ENCODE results near the gene KNDC1. TPM values are rescaled to one million over a fixed set of nuclear protein-coding genes. Genes with fewer than 3 reads are reported as not detected.

The KNDC1 gene
- total and polyA plus RNA-seq, 2 experiments from 2014 or later, result 1.8 to 16.0 TPM

DNA sequence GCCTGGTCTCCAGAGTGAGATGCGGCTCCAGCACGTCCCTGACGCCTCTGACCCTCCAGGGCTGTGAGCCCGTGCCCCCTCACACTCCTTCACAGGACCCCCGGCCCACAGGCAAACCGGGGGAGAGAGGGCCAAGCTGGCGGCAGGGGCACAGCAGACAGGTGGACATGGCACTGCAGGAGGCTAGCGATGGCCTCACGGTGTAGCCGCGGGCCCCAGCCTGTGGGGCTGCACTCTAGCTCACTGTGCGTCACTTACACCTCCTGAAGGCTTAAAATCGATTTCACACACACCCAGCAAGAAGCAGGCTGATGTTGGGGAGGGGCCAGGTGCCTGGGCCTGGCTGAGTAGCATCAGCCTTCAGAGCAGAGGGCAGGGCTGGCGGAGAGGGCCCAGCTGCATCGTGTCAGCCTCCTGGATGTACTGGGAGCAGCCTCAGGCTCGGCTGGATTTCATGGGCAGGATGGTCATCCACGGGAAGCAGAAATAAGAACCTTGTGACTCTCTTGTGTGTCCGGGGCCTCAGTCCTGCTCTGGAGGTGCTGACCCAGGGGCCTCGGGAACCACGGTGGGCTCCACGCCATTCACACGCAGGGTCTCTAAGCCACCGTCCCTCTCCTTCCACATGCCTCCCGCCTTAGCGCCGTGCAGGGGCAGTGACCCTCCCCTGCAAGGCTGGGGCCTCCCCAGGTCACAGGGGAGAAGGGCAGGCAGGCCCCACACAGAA, 19.4 kb upstream of the KNDC1 start (continued):
- TF ChIP-seq REST (IDR thresholded peaks at IDR 0.05; ENCODE audit: unreplicated experiment) (no peak), EZH2 (IDR thresholded peaks at IDR 0.05; ENCODE audit: low read depth, unreplicated experiment) (no peak)
- TF ChIP-seq, protein P1, sequence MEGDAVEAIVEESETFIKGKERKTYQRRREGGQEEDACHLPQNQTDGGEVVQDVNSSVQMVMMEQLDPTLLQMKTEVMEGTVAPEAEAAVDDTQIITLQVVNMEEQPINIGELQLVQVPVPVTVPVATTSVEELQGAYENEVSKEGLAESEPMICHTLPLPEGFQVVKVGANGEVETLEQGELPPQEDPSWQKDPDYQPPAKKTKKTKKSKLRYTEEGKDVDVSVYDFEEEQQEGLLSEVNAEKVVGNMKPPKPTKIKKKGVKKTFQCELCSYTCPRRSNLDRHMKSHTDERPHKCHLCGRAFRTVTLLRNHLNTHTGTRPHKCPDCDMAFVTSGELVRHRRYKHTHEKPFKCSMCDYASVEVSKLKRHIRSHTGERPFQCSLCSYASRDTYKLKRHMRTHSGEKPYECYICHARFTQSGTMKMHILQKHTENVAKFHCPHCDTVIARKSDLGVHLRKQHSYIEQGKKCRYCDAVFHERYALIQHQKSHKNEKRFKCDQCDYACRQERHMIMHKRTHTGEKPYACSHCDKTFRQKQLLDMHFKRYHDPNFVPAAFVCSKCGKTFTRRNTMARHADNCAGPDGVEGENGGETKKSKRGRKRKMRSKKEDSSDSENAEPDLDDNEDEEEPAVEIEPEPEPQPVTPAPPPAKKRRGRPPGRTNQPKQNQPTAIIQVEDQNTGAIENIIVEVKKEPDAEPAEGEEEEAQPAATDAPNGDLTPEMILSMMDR (conservative IDR thresholded peaks at IDR 0.05; ENCODE audit: low read depth in 2 of 2), result no peak

DNA sequence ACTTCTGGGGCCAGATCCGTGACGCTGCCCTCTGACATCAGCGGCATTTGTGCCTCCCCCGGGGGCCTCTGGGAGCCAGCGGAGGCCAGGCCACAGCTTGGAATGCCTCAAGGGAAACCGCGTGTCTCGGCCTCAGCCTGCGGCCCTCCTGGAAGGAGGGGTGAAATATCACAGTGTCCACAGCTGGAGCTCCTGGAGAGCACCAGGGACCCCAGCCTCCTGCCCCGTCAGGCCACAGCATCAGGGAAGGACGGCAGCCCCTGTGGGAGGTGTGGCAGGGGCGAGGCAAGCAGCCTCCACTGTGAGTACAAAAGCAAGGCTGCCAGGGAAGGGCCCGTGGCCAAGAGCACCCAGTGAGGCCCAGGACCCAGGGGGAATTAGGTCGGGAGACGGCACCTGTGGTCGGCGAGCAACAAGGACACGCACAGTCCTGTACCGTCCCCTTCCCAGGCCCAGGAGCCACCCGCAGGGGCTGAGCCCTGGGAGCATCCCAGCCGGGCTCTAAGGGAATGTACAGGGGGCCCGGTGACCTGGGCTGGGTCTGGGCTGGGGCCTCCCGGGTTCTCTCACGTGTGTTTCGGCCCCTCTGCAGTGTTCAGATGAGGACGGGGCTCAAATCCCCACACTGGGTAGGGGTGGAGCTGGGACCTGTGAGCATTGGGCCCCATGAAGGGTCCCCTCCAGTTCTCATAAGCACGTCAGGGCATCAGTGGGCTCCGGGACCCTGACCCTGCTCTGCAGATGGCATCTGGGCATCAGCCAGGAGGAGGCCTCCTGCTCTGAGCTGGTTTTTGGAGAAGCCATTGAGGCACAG, 18.7 kb upstream of the KNDC1 start:
- no peaks in the 10 kb centered on the region for H3K79me2 ChIP-seq (replicated peaks; ENCODE audit: insufficient read depth)
- DNase-seq (ENCODE audit: low spot score), result no peak
- H3K36me3 ChIP-seq (ENCODE audit: insufficient read depth), result no peaks in the 10 kb centered on the region
- no peak overlapping the region for H3K4me3 Mint-ChIP-seq
- H3K4me1 ChIP-seq (ENCODE audit: insufficient read depth), result peaks cover 19% of the 10 kb centered on the region; the same call in 1 of the 2 replicates
- H3F3A ChIP-seq (replicated peaks; ENCODE audit: low read depth), result no peaks in the 10 kb centered on the region; the same call in 1 of the 2 replicates
- no peak overlapping the region for H3K4me2 ChIP-seq
- no peak overlapping the region for H3K27ac Mint-ChIP-seq
- H3K27ac ChIP-seq (ENCODE audit: low read depth), result no peak overlapping the region
- no peaks in the 10 kb centered on the region for H3K9me2 ChIP-seq (ENCODE audit: insufficient read depth)
- ATAC-seq, result no peak
- H3K4me1 Mint-ChIP-seq, result peaks cover 17% of the 10 kb centered on the region
- H4K20me1 ChIP-seq (replicated peaks; ENCODE audit: insufficient read depth), result no peaks in the 10 kb centered on the region
- H2AFZ ChIP-seq, result no peak overlapping the region
- no peaks in the 10 kb centered on the region for H3K36me3 Mint-ChIP-seq (ENCODE audit: low read depth)
- H3K27me3 ChIP-seq (ENCODE audit: insufficient read depth), result no peaks in the 10 kb centered on the region
- H3K27me3 Mint-ChIP-seq (ENCODE audit: insufficient read depth, low read depth, poor library complexity), result peaks cover 5% of the 10 kb centered on the region
- no peaks in the 10 kb centered on the region for H3K9me3 Mint-ChIP-seq
- H3K4me3 ChIP-seq, result no peak overlapping the region
- TF ChIP-seq STAT1 (IDR thresholded peaks at IDR 0.05; ENCODE audit: unreplicated experiment) (no peak), JUNB (IDR thresholded peaks at IDR 0.05; ENCODE audit: unreplicated experiment) (no peak), POLR2AphosphoS5 (IDR thresholded peaks at IDR 0.05; ENCODE audit: low read depth) (no peak), ZNF331 (CRISPR knock-in tag; IDR thresholded peaks at IDR 0.05; ENCODE audit: low read depth) (no peak), NANOG (IDR thresholded peaks at IDR 0.05; ENCODE audit: borderline replicate concordance) (no peak)
- TF ChIP-seq, protein P2, sequence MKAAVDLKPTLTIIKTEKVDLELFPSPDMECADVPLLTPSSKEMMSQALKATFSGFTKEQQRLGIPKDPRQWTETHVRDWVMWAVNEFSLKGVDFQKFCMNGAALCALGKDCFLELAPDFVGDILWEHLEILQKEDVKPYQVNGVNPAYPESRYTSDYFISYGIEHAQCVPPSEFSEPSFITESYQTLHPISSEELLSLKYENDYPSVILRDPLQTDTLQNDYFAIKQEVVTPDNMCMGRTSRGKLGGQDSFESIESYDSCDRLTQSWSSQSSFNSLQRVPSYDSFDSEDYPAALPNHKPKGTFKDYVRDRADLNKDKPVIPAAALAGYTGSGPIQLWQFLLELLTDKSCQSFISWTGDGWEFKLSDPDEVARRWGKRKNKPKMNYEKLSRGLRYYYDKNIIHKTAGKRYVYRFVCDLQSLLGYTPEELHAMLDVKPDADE (IDR thresholded peaks at IDR 0.05), result no peak
- TF ChIP-seq, protein P1 (conservative IDR thresholded peaks at IDR 0.05; ENCODE audit: low read depth in 2 of 2), result no peak

Data from GM23338 (cell line).